GM18909 (cell line): Measurements from ENCODE around the gene PPM1A.
"Not testable (repeated sequence)": the region's sequence is repeated elsewhere in the genome, so short reads cannot be mapped to it uniquely, and the experiment has no call there.

ENCODE experiments used
- ATAC-seq: cut with Tn5 transposase; IDR thresholded peaks from one replicate; pipeline ENCODE4 v1.9.1; 2021; ENCODE audit warnings: mild to moderate bottlenecking; ENCODE audit not compliant: unreplicated experiment, poor library complexity

The PPM1A gene

GRCh38 chr14:60313093-60313492 is 64.1 kb downstream of the PPM1A start:
- no peak for ATAC-seq

DNA sequence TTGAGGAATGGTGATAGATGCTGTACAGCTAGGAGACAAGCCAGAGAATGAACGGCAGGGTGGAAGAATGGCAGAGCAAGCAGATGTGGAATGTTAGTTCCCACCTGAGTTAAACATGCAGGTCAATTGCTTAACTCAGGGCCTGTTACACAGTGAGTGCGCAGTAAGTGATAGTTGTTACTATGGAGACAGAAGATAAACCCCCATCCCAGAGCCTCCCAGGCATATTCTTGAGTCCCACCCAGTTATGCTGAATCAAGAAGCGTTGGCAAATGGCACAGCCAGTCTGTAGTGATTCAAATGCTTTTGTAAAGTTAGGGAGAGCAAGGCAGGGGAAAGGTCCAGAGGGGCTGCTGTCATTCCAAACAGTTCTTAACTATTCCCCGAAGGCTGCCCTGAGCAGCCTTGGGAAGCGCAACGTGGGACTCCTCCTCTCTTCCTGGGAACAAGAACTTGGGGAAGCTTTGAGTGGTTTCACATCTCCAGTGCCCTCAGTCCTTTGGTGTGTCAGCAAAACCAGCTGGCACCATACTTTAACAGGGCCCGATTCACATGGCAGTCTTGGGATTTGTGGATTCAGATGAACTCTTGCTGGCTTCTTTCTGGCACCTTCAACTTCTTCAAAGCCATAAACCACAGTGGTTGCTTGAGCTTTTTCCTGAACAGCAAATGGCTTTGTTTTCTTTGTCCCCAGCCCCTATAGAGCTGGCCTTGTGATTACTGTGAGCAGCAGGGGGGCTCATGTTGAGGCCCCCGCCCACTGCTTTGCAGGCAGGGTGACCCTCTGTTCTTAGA is 66.4 kb downstream of the PPM1A start:
- ATAC-seq = no peak

- ATAC-seq = no peak
These were observed 68.6 kb downstream of the PPM1A start for GRCh38 chr14:60317609-60318008.

GRCh38 chr14:60320860-60321259 is 71.8 kb downstream of the PPM1A start:
- not testable (repeated sequence) for ATAC-seq

GRCh38 chr14:60323199-60323896 is 74.3 kb downstream of the PPM1A start:
- ATAC-seq = no peak

DNA sequence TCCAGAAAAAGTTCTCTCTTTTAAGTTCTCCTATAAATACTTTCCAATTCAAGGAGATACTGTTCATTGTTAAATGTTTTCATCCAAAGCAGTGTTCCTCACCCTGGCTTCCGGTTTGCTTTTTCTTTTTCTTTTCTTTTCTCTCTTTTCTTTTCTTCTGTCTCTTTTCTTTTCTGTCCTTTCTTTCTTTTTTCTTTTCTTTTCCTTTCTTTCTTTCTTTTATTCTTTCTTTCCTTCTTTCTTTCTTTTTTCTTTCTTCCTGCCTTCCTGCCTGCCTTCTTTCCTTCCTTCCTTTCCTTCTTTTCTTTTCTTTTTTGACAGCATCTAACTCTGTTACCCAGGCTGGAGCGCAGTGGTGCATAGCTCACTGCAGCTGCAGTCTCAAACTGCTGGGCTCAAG is 75.8 kb downstream of the PPM1A start:
- no peak for ATAC-seq

GRCh38 chr14:60326274-60326673 is 77.3 kb downstream of the PPM1A start:
- ATAC-seq = no peak

- peak; percentile 64 for ATAC-seq
These were observed 78.7 kb downstream of the PPM1A start for GRCh38 chr14:60327447-60328331.

GRCh38 chr14:60328583-60328982 is 79.6 kb downstream of the PPM1A start:
- ATAC-seq = no peak

GRCh38 chr14:60329274-60329673 is 80.3 kb downstream of the PPM1A start:
- ATAC-seq = no peak

- peak; percentile 84 for ATAC-seq
These were observed 82.4 kb downstream of the PPM1A start for GRCh38 chr14:60331201-60332045.

- ATAC-seq = no peak
These were observed 83.0 kb downstream of the PPM1A start for GRCh38 chr14:60332046-60332399.

DNA sequence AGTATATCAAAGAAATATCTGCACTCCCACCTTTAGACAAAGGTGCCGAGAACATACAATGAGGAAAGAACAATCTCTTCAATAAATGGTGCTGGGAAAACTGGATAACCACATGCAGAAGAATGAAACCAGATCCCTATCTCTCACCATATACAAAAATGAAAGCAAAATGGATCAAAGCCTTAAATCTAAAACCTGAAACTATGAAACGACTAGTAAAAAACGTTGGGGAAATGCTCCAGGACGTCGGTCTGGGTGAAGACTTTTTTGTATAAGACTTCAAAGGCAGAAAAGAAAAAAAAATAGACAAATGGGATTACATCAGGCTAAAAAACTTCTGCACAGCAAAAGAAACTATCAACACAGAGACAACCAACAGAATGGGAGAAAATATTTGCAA is 83.8 kb downstream of the PPM1A start:
- ATAC-seq = no peak

GRCh38 chr14:60339571-60339970 is 90.5 kb downstream of the PPM1A start:
- ATAC-seq = no peak

DNA sequence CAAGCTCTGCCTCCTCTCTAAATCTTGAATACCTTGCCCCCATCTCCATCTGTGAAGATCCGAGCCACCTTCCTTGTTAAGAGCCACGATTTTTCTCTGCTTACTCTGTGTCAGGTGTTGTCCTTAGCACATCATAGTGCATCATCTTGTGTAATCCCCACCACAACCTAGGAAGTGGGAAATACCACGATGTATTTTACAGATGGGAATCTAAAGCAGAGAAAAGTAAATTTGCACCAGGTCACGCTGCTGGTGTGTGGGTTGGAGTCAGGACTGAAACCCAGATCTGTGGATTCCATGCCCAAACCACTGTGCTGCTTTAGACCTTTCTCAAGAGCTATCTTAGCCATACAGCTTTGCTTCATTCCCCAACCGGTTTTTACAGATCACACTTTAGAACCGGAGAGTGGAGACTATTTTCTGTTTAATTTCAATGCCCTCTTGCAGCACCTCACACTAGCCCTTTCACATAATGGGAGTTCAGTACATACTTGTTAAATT is 94.6 kb downstream of the PPM1A start:
- ATAC-seq = no peak

GRCh38 chr14:60344751-60345150 is 95.7 kb downstream of the PPM1A start:
- ATAC-seq = no peak

- ATAC-seq = no peak
These were observed 97.7 kb downstream of the PPM1A start for GRCh38 chr14:60346706-60347105.

DNA sequence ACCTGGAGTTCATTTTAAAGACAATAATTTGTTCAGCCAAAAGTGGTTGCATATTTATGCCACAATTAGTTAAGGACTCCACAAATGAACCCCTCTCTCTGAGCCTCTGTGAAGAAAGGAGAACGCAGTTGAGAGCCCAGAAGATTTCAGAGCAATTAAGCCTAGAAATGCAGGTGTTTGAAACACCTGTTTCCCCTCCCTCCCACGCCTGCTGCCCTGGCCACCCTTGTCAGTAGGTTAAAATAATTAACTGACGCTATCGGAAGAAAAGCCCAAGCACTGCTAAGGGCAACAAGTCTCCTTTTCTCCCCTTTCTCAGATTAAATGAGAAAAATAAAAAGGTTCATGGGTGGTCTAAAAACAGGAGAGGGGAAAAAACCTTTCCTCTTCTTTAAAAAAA is 99.2 kb downstream of the PPM1A start:
- ATAC-seq = no peak
